Chondrocyte (in vitro differentiated cells): Measurements from ENCODE around the gene SSH3. TPM values are rescaled to one million over a fixed set of nuclear protein-coding genes. Genes with fewer than 3 reads are reported as not detected.

ENCODE experiments used
- DNase-seq: peaks from one replicate; pipeline ENCODE4 v3.0.0; 2021; ENCODE audit warnings: mixed read lengths, low spot score
- H3K27ac Mint-ChIP-seq: one replicate; pipeline ENCODE4 v1.8.0; 2021; ENCODE audit warnings: mild to moderate bottlenecking, moderate library complexity, mixed read lengths; ENCODE audit not compliant: unreplicated experiment
- H3K27me3 Mint-ChIP-seq: 2 replicates; pipeline ENCODE4 v1.8.0; 2021; ENCODE audit warnings: low read depth, mixed read lengths
- H3K36me3 Mint-ChIP-seq: 2 replicates; pipeline ENCODE4 v1.8.0; 2021; ENCODE audit warnings: low read depth, mixed read lengths
- H3K4me1 Mint-ChIP-seq: 2 replicates; pipeline ENCODE4 v1.8.0; 2021; ENCODE audit warnings: low read depth, mild to moderate bottlenecking, mixed read lengths
- H3K4me3 Mint-ChIP-seq: one replicate; pipeline ENCODE4 v1.8.0; 2021; ENCODE audit warnings: mild to moderate bottlenecking, moderate library complexity, mixed read lengths; ENCODE audit not compliant: unreplicated experiment
- H3K9me3 Mint-ChIP-seq: 2 replicates; pipeline ENCODE4 v1.8.0; 2021; ENCODE audit warnings: low read depth, mixed read lengths
- CTCF ChIP-seq: fragments of 200-600 bp; sonication (generic); IDR thresholded peaks from 2 replicates; pipeline ENCODE4 v1.5.0; 2021; ENCODE audit warnings: antibody characterized with exemption, mild to moderate bottlenecking, moderate library complexity
- total RNA-seq: library from RNA; stranded (reverse); gene quantifications from 3 replicates; pipeline ENCODE4 v1.2.1, GENCODE V29; 2021

Gene SSH3
- total RNA-seq, 1 donor from 2014 or later: 28.4 TPM

GRCh38 chr11:67268962-67269268 lies 34.4 kb upstream of the SSH3 start:
- H3K27me3 Mint-ChIP-seq: no peaks in the 10 kb centered on the region
- no peak overlapping the region for H3K4me3 Mint-ChIP-seq
- H3K9me3 Mint-ChIP-seq: no peaks in the 10 kb centered on the region
- no peaks in the 10 kb centered on the region for H3K36me3 Mint-ChIP-seq
- H3K4me1 Mint-ChIP-seq: peaks cover 58% of the 10 kb centered on the region
- no peak for TF ChIP-seq CTCF
- H3K27ac Mint-ChIP-seq: no peak overlapping the region
- DNase-seq: peak; percentile 61

GRCh38 chr11:67269401-67270255 lies 33.7 kb upstream of the SSH3 start:
- Mint-ChIP-seq H3K36me3 (no peaks in the 10 kb centered on the region), H3K27ac (peak overlapping the region; percentile 58), H3K4me3 (peak overlapping the region; percentile 62), H3K9me3 (no peaks in the 10 kb centered on the region), H3K27me3 (no peaks in the 10 kb centered on the region), H3K4me1 (peaks cover 60% of the 10 kb centered on the region)
- TF ChIP-seq CTCF: no peak
- DNase-seq: peak; percentile 61

GRCh38 chr11:67270256-67271204 lies 32.8 kb upstream of the SSH3 start:
- Mint-ChIP-seq H3K4me1 (peaks cover 59% of the 10 kb centered on the region), H3K4me3 (peak overlapping the region; percentile 62), H3K27me3 (no peaks in the 10 kb centered on the region), H3K9me3 (no peaks in the 10 kb centered on the region), H3K36me3 (no peaks in the 10 kb centered on the region), H3K27ac (peak overlapping the region; percentile 58)
- DNase-seq: peak; percentile 49
- no peak for TF ChIP-seq CTCF

- Mint-ChIP-seq H3K9me3 (no peaks in the 10 kb centered on the region), H3K27me3 (no peaks in the 10 kb centered on the region), H3K4me1 (peaks cover 53% of the 10 kb centered on the region), H3K36me3 (no peaks in the 10 kb centered on the region), H3K4me3 (no peak overlapping the region), H3K27ac (no peak overlapping the region)
- TF ChIP-seq CTCF: no peak
- DNase-seq: no peak
Observed at GRCh38 chr11:67271205-67271540, 32.2 kb upstream of the SSH3 start.

- Mint-ChIP-seq H3K36me3 (no peaks in the 10 kb centered on the region), H3K27me3 (no peaks in the 10 kb centered on the region), H3K9me3 (no peaks in the 10 kb centered on the region), H3K4me1 (peaks cover 56% of the 10 kb centered on the region), H3K4me3 (no peak overlapping the region), H3K27ac (no peak overlapping the region)
- no peak for TF ChIP-seq CTCF
- DNase-seq: peak; percentile 75
Observed at GRCh38 chr11:67271541-67272284, 31.6 kb upstream of the SSH3 start.
